22Rv1 (cell line): ENCODE results near the gene ZNF341.

Experiments used
- CTCF ChIP-seq: fragments of 450-650 bp; IDR thresholded peaks from 2 replicates; pipeline ENCODE4 v1.5.1; 2017; ENCODE audit warnings: mild to moderate bottlenecking
- ZFX ChIP-seq: fragments of 450-650 bp; IDR thresholded peaks from 2 replicates; pipeline ENCODE4 v1.6.1; 2017; ENCODE audit warnings: antibody characterized with exemption, borderline replicate concordance

- TF ChIP-seq CTCF (no peak), ZFX (no peak)
These were observed 109.1 kb downstream of the ZNF341 start for GRCh38 chr20:33840759-33841435.
